BE2C (cell line): ENCODE measurements around the gene JAZF1.

Source experiments
- DNase-seq: peaks from one replicate; pipeline ENCODE4 v3.0.0-alpha.2; 2020
- H3K27me3 ChIP-seq: fragments of 250-450 bp; sonication (Bioruptor Pico); 2 replicates; pipeline ENCODE4 v1.5.1; 2020; ENCODE audit warnings: mild to moderate bottlenecking
- H3K36me3 ChIP-seq: fragments of 250-450 bp; sonication (Bioruptor Pico); 2 replicates; pipeline ENCODE4 v1.5.1; 2020; ENCODE audit warnings: mild to moderate bottlenecking
- H3K4me1 ChIP-seq: fragments of 250-450 bp; sonication (Bioruptor Pico); 2 replicates; pipeline ENCODE4 v1.5.1; 2020
- H3K4me3 ChIP-seq: 2 replicates; pipeline ENCODE4 v1.5.1; 2011; ENCODE audit warnings: low read depth, low read length
- H3K9me3 ChIP-seq: fragments of 250-450 bp; sonication (Bioruptor Pico); 2 replicates; pipeline ENCODE4 v1.5.1; 2020
- TF ChIP-seq, protein P1 (sequence below): IDR thresholded peaks from 2 replicates; pipeline ENCODE4 v1.5.1; 2012; ENCODE audit warnings: mild to moderate bottlenecking, low read depth, low read length

JAZF1 gene

GRCh38 chr7:27921081-27921836, 259.3 kb downstream of the JAZF1 start:
- Histone ChIP-seq H3K36me3 (no peaks in the 10 kb centered on the region; the same call in 1 of the 2 replicates), H3K9me3 (no peaks in the 10 kb centered on the region), H3K27me3 (no peaks in the 10 kb centered on the region), H3K4me3 (no peak overlapping the region), H3K4me1 (peaks cover 22% of the 10 kb centered on the region)
- DNase-seq: peak; percentile 70
- TF ChIP-seq, protein P1, sequence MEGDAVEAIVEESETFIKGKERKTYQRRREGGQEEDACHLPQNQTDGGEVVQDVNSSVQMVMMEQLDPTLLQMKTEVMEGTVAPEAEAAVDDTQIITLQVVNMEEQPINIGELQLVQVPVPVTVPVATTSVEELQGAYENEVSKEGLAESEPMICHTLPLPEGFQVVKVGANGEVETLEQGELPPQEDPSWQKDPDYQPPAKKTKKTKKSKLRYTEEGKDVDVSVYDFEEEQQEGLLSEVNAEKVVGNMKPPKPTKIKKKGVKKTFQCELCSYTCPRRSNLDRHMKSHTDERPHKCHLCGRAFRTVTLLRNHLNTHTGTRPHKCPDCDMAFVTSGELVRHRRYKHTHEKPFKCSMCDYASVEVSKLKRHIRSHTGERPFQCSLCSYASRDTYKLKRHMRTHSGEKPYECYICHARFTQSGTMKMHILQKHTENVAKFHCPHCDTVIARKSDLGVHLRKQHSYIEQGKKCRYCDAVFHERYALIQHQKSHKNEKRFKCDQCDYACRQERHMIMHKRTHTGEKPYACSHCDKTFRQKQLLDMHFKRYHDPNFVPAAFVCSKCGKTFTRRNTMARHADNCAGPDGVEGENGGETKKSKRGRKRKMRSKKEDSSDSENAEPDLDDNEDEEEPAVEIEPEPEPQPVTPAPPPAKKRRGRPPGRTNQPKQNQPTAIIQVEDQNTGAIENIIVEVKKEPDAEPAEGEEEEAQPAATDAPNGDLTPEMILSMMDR: peak; percentile 64

GRCh38 chr7:27920281-27920946, 260.2 kb downstream of the JAZF1 start:
- H3K4me1 ChIP-seq: peaks cover 20% of the 10 kb centered on the region
- no peaks in the 10 kb centered on the region; the same call in 1 of the 2 replicates for H3K36me3 ChIP-seq
- no peak for DNase-seq
- TF ChIP-seq, protein P1: no peak
- no peak overlapping the region for H3K4me3 ChIP-seq
- no peaks in the 10 kb centered on the region for H3K9me3 ChIP-seq
- no peaks in the 10 kb centered on the region for H3K27me3 ChIP-seq

DNA sequence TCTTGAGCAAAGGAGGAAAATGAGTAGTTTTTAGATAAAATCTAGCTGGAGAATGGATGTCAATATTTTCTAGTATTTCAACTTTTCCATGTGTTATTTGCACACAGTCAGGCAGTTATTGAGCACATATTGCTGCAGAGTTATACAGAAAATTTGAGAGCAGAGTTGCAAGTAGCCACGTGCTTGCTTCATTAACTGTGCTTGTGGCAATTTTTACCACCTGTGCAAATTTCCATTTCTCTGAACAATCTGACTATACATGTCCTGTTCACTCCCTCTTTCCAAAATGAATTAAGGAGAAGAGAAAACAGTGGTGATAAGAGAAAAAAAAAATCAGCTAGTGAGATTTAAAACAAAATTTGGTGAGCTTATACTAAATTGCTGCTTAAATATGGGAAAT, 262.1 kb downstream of the JAZF1 start:
- TF ChIP-seq, protein P1: no peak
- DNase-seq: no peak
- Histone ChIP-seq H3K4me1 (peaks cover 12% of the 10 kb centered on the region), H3K9me3 (no peaks in the 10 kb centered on the region), H3K36me3 (no peaks in the 10 kb centered on the region), H3K27me3 (no peaks in the 10 kb centered on the region), H3K4me3 (no peak overlapping the region)

GRCh38 chr7:27917774-27918314, 262.8 kb downstream of the JAZF1 start:
- TF ChIP-seq, protein P1: no peak
- H3K4me3 ChIP-seq: no peak overlapping the region
- no peaks in the 10 kb centered on the region for H3K27me3 ChIP-seq
- H3K4me1 ChIP-seq: peaks cover 10% of the 10 kb centered on the region
- no peak for DNase-seq
- no peaks in the 10 kb centered on the region for H3K9me3 ChIP-seq
- no peaks in the 10 kb centered on the region for H3K36me3 ChIP-seq

DNA sequence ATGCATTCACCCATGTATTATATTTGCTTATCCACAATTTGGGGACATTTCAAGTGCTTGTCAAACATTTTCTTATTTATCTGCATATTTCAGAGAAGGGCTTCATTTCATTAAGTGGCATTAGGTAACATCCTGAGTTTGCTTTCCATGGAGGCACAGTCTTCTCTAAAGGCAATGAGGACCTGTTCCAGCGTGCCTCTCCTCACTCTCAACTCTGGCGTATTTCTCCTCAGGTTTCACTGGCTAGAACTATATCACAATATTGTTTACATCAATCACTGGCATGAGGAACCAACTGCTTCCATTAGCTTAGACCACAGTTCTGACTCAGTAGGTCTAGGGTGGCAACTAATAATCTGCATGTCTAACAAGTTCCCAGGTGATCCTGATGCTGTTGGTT, 263.5 kb downstream of the JAZF1 start:
- Histone ChIP-seq H3K36me3 (no peaks in the 10 kb centered on the region), H3K4me1 (peaks cover 7% of the 10 kb centered on the region), H3K4me3 (no peak overlapping the region), H3K27me3 (no peaks in the 10 kb centered on the region), H3K9me3 (no peaks in the 10 kb centered on the region)
- DNase-seq: no peak
- TF ChIP-seq, protein P1: no peak

- Histone ChIP-seq H3K4me1 (peaks cover 5% of the 10 kb centered on the region), H3K4me3 (no peak overlapping the region), H3K27me3 (no peaks in the 10 kb centered on the region), H3K36me3 (no peaks in the 10 kb centered on the region), H3K9me3 (no peaks in the 10 kb centered on the region)
- no peak for DNase-seq
- TF ChIP-seq, protein P1: no peak
Observed at GRCh38 chr7:27916372-27916771, 264.2 kb downstream of the JAZF1 start.
